ENCODE results near the gene STKLD1.
A peak's percentile ranks its signal among the peaks of the same experiment; 100 is the strongest.
"Not testable (repeated sequence)": the region's sequence is repeated elsewhere in the genome, so short reads cannot be mapped to it uniquely, and the experiment has no call there.

STKLD1 gene

DNA sequence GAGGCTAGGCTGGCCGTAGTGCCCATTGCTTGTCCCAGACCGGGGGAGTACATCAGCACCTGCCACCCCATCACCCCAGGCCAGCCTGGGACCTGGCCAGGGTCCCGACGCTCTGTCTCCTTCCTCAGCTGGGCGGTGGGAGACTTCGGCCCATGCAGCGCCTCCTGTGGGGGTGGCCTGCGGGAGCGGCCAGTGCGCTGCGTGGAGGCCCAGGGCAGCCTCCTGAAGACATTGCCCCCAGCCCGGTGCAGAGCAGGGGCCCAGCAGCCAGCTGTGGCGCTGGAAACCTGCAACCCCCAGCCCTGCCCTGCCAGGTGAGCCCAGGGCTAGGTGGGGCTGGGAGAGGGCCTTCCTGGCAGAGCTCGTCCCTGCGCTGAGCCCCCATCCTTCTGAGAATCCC, 67.1 kb downstream of the STKLD1 start:
- no peak for DNase-seq (ENCODE audit: low read depth, low spot score)

DNA sequence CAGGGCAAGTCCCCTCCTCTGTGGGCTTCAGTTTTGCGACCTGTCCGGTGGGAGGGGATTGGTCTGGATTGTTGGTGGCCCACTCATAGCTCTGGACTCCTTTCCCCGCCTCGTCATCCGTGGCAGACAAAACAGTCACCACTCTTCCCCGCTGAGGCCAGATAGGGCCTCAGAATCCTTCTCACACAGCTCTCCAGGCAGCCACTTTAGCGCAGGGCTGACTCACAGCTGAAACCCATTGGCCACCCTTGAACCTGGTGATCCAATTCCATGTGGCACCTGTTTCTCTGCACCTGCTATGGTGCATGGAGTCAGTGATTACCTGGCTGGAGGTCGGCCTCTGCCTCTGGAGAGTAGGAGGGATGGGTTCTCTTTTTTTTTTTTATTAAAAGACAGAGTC, 67.8 kb downstream of the STKLD1 start:
- peak; percentile 71 for DNase-seq (ENCODE audit: low read depth, low spot score)

- no peak for DNase-seq (ENCODE audit: low read depth, low spot score)
Observed at GRCh38 chr9:133445293-133445969, 69.3 kb downstream of the STKLD1 start.

- no peak for DNase-seq (ENCODE audit: low read depth, low spot score)
Observed at GRCh38 chr9:133448487-133448972, 72.4 kb downstream of the STKLD1 start.

DNA sequence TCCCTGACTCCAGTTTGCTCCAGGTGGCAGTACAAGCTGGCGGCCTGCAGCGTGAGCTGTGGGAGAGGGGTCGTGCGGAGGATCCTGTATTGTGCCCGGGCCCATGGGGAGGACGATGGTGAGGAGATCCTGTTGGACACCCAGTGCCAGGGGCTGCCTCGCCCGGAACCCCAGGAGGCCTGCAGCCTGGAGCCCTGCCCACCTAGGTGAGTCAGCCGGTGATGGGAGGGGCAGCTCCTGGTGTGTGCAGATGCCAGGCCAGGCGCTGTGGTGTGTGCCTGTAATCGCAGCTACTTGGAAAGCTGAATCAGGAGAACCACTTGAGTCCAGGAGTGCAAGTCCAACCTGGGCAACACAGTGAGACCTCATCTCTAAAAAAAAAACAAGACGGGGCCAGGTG, 73.6 kb downstream of the STKLD1 start:
- DNase-seq (ENCODE audit: low read depth, low spot score), result peak; percentile 68

GRCh38 chr9:133451865-133452264, 75.7 kb downstream of the STKLD1 start:
- DNase-seq (ENCODE audit: low read depth, low spot score), result not testable (repeated sequence)

DNA sequence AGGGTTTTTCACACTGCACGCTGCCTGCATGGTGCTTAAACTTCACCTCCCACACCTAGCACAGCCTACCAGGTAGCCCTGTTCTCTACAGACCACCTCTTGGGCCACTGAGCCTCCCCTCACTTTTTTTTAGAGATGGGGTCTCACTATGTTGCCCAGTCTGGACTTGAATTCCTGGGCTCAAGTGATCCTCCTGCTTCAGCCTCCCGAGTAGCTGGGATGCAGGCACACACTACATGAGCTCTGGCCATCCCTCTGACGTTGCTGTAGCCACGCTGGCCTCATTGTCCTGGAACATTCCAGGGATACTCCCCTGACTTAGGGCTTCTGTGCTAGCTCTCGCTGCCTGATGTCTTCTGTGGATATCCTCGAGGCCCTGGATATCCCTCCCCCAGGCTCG, 76.4 kb downstream of the STKLD1 start:
- DNase-seq (ENCODE audit: low read depth, low spot score), result no peak

DNA sequence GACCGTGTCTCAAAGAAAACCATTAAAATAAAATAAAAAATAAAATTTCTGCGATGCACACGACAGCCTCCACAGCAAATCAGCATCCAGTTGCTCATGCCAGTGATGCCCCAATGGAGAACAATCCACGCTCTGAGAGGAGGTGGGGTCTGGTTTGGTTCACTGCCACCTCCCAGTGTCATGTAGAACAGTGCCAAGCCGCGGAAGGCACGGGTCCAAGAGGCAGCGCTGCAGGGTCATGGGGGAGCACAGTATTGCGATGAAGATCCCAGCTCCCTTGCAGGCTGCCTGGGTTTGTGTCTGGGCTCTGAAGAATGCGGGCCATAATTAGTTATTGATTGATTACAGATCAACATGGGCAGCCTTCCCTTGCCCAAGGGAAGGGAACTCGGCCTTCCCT, 77.5 kb downstream of the STKLD1 start:
- peak; percentile 63 for DNase-seq (ENCODE audit: low read depth, low spot score)

GRCh38 chr9:133454325-133454724, 78.2 kb downstream of the STKLD1 start:
- DNase-seq (ENCODE audit: low read depth, low spot score), result no peak

GRCh38 chr9:133454943-133455673, 78.9 kb downstream of the STKLD1 start:
- no peak for DNase-seq (ENCODE audit: low read depth, low spot score)

Data from astrocyte of the hippocampus (primary cell).